GM19328 (cell line): Measurements from ENCODE around the gene TTLL10.
"Not testable (repeated sequence)": the region's sequence is repeated elsewhere in the genome, so short reads cannot be mapped to it uniquely, and the experiment has no call there.

Experiments used
- ATAC-seq: cut with Tn5 transposase; IDR thresholded peaks from one replicate; pipeline ENCODE4 v1.9.1; 2021; ENCODE audit warnings: mild to moderate bottlenecking, moderate library complexity; ENCODE audit not compliant: unreplicated experiment

Gene TTLL10

DNA sequence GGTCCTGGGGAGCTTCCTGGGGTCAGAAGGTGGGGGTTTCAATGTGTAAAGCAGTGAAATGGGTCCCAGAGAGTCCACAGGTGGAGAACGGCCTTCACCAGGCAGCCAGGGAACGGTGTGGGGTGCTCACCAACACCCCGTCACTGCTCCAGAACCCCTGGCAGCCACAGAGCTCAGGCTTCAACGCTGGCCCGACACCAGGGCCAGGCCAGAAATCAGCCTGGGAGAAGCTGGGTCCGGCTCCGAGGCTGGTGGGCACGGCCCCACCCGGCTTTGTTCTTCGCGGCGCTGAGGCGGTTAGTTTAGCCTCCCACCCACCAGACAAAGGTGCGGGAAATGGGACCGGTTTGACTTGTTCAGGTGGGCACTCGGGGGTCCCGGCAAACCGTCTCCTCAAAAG, 33.0 kb upstream of the TTLL10 start:
- ATAC-seq: no peak

DNA sequence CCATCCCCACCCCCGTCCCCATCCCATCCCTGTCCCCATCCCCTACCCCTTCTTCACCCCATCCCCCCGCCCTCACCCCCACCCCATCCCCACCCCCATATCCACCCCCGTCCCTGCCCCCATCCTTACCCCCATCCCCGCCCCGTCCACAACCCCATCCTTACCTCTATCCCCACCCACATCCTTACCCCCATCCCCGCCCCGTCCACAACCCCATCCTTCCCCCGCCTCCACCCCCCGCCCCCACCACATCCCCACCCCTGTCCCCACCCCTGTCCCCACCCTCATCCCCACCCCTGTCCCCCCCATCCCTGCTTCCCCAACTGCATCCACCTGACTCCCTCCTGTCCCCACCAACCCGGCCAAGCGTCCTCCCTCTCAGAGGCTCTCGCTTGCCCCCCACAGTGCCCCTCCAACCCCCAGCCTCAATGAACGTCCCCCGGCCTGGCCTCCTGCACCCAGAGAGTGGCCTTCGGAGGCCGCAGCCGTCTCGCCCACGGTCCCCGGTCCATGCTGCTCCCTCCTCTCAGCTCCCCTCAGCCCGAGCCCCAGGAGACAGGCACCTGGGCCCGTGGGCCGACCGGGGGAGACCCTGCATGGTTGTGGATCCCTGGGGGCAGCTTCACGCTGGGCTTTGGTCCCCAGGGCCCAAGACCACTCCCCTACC, 32.3 kb upstream of the TTLL10 start:
- ATAC-seq: no peak

DNA sequence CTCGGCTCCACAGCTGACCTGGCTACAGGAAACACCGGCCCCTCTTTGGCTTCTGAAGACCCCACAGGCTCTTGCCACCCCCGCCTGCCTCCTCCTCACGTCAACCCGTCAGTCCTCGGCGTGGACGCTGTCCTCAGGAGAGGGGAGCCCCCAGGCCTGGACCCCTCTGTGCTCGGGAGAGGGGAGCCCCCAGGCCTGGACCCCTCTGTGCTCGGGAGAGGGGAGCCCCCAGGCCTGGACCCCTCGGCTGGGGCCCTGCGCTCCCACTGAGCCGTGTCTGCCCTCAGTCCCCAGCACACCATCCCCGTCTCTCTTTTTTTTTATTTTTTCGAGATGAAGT, 31.8 kb upstream of the TTLL10 start:
- no peak for ATAC-seq

- not testable (repeated sequence) for ATAC-seq
Observed at GRCh38 chr1:1142352-1142751, 31.3 kb upstream of the TTLL10 start.

GRCh38 chr1:1142844-1143243, 30.8 kb upstream of the TTLL10 start:
- no peak for ATAC-seq

DNA sequence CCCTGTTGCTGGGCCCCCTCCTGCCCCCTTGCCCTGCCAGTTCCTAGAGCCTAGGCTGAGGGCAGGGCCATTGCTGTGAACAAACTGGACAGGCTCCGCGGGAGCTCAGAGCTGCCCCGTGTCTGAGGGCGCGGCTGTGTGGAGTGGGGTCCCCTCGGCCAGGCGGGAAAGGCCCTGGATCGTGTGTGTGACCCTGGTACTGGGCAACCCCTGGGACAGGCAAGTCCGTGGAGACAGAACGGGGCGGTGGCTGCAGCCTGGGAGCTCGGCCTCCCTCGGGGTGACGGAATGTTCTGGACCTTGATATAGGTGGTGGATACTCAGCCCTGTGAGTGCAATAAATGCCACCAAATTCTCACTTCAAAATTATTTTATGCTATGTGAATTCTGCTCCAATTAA, 30.0 kb upstream of the TTLL10 start:
- no peak for ATAC-seq

DNA sequence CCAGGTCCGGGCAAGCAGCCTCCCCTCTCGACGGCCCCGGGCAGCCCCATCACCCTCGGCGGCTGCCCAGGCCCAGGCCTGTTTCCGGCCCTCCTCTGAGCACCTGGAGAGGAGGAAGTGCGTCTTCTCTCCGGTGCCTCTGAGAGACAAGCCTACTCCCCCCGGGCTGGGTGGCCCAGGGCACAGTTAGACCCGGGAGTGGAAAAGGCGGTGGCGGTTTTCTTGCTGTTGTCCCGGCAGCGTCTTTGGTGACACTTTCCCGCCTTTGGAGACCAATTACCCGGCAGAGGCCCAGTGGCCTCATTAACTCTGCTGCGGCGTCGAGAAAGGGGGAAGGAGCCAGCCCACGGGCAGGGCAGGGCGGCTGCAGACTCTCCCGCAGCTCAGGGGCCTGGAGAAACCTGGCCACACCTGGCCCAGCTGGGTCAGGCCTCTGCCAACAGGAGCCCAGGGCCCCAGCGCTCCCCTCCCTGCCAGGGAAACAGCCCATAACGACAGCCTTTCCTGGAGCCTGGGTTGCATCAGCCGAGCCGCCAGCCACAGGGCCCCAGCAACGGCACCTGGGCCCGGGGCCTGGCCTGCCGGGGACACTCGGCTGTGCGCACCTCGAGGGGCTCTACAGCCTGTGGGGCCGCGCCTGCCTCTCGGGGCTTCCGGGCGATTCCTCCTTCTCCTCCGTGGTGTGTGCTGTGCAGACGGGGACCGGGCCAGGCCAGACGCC, 29.4 kb upstream of the TTLL10 start:
- ATAC-seq: no peak

- no peak for ATAC-seq
Observed at GRCh38 chr1:1144843-1145546, 28.7 kb upstream of the TTLL10 start.

DNA sequence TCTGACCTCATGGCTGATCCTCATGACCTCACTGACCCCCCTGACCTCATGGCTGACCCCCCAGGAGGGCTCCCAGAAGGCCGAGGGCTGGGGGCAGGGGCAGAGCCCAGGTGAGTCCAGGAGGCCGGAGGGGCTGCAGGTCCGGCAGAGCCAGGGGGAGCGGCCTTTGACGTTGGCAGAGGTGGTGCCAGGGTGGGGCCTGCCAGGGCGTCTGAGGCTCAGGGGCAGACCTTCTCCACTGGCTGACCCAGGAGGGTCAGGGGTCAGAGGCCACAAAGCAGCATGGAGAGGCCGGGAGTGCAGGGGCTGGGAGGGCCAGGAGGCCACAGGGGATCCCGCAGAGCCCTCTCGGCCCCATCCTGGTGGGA, 28.1 kb upstream of the TTLL10 start:
- no peak for ATAC-seq

DNA sequence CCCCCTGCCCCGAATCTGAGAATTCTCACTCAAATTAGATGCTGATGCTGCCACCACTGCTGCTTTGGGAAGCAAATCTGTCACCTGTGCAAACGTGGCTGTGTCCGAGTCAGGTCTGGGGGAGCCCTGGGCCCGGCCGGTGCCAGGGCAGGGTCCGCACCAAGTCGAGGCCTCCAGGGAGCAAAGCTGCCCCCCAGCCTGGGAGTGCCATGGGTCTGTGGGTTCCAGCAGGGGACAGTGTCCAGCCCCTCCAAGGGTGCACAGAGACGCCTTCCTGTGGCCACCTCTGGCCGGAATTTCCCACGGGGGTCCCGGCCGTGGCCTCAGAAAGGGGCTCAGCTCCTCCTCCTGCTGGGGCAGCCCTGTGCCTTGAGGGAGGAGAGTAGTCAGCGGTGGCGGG, 27.7 kb upstream of the TTLL10 start:
- ATAC-seq: no peak

DNA sequence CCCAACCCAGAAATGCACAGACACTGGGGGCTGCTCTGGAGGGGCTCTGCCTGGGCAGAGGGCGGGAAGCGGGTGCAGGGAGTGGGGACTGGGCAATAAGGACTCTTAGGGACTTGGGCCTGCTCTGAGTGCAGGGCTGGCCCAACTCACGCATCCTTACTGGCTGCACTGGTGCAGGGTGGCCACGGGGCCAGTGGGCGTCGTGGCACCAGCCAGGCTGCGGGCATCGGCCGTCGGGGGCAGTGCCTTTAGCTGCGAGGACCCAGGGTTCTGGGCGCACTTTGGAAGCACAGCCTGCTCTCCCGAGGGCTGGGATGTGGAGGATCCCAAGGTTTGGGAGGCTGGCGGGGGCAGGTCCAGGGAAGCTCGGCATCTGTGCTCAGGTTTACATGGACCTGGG, 27.1 kb upstream of the TTLL10 start:
- ATAC-seq: no peak

GRCh38 chr1:1148061-1148460, 25.6 kb upstream of the TTLL10 start:
- ATAC-seq: no peak

DNA sequence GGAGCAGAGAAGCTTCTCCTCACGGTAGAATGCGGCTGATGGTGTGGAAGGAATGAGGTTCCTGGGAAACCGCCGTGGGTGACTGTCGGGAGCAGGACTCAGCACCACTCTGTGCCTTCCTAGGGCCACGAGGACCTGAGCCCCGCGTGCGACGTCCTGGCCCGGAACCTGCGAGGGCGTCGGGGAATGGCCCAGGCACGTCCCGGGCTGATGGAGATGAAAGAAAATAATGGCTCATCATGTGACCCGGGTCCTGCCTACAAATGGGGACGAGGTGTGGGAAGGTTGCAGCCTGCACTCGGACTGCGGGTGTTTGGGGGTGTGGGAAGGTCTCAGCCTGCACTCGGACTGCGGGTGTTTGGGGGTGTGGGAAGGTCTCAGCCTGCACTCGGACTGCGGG, 25.1 kb upstream of the TTLL10 start:
- no peak for ATAC-seq

GRCh38 chr1:1149416-1149815, 24.3 kb upstream of the TTLL10 start:
- ATAC-seq: no peak

DNA sequence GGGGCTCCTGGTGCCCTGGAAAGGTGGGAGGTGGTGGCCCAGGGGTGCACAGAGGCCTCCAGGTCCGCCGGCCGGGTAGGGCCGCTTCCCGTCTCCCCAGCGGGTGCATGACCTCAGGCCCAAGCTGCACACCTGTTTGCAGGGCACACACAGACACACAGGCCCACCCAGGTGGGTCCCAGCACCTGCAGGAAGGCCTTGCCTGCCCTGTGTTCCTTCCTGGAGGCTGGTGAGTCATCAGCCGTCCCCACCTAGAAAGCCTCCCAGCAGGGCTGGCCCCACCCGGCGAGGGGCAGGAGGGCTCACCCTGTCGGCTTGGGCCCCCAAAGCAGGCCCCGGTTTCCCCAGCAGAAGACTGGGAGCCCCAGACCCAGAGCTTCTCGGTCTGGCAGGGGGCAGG, 23.6 kb upstream of the TTLL10 start:
- no peak for ATAC-seq

DNA sequence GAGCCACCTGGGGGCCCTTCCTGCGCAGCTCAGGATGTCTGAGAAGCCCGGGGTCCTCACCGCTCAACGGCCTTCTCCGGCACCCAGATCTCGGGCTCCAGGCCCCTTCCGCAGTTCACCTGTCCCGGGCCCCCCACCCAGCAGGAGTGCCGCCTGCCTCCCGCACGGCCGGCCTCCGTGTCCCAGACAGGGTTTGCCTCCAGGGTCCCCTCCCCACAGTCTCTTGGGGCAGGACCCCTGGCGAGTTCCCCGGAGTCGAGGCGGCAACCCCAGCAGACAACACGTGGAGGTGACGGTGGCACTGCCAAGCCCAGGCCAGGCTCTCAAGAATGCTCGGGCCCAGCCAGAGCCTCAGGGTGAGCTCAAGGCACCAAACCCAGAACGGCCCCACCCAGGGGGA, 22.4 kb upstream of the TTLL10 start:
- no peak for ATAC-seq

DNA sequence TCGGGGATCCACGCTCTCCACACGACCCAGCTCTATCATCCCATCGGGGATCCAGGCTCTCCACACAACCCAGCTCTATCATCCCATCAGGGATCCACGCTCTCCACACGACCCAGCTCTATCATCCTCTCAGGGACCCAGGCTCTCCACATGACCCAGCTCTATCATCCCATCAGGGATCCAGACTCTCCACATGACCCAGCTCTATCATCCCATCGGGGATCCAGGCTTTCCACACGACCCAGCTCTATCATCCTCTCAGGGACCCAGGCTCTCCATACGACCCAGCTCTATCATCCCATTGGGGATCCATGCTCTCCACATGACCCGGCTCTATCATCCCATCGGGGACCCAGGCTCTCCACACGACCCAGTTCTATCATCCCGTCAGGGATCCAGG, 21.2 kb upstream of the TTLL10 start:
- not testable (repeated sequence) for ATAC-seq

- ATAC-seq: not testable (repeated sequence)
Observed at GRCh38 chr1:1153215-1153614, 20.5 kb upstream of the TTLL10 start.

GRCh38 chr1:1153874-1154273, 19.8 kb upstream of the TTLL10 start:
- no peak for ATAC-seq

GRCh38 chr1:1155258-1155657, 18.4 kb upstream of the TTLL10 start:
- no peak for ATAC-seq

DNA sequence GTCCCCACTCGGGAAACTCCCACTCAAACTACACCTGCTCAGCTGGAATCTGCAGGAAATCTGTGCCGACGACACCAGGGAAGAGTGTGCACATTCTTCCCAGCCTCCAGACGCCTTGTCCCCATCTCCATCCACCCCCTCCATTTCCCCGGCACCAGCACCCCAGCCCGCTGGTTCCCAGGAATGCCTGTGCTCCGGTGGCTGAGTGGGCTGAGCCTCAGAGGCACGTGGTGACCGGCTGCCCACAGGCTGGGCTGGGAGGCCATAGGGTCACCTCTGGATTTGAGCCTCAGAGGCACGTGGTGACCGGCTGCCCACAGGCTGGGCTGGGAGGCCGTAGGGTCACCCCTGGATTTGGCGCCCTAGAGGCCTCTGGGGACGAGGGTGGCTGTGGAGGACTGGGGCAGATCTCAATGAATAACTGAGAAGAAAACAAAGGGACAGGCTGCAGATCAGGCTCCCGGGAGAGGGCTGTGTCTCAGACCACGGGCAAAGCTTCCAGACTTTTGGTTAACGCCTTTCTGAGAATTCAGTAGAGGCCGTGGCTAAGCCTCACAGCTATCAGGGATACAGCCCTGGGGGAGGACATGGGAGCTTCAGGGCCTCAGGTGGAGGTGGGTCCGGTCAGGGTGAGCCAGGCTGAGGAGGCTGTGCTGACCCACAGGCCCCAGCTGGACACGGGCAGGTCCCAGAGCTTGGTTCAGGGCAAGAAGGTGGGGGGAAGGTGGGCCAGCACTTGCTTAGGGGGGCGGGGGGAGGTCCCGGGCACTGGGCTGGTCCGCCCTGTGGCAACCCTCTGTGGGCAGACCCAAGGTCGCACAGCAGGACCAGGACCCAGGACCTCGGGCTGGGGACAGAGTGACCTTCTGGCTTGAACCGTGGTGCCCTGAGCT, 17.3 kb upstream of the TTLL10 start:
- no peak for ATAC-seq

DNA sequence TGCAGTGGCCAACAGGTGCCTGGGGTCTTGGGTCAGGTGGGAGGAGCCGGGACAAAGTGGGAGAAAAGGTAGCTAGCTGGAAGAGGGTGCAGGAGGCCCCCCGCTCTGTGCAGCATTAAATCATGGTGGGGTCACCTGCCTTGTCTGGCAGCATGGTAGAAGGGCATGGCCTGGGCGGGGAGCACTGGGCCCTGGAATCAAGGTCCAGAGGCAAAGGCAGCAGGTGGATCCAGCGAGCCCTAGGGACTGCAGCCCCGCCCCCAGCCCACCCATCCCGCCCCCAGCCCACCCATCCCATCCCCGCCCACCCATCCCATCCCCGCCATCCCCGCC, 16.7 kb upstream of the TTLL10 start:
- ATAC-seq: no peak
